T-helper 1 cell (primary cell): ENCODE measurements around the gene LIN7A.
"Not testable (repeated sequence)": the region's sequence is repeated elsewhere in the genome, so short reads cannot be mapped to it uniquely, and the experiment has no call there.

Source experiments
- DNase-seq, 5 donors: peaks; one replicate each; pipeline ENCODE4 v3.0.0-alpha.2; 2012 to 2020

Gene LIN7A

DNA sequence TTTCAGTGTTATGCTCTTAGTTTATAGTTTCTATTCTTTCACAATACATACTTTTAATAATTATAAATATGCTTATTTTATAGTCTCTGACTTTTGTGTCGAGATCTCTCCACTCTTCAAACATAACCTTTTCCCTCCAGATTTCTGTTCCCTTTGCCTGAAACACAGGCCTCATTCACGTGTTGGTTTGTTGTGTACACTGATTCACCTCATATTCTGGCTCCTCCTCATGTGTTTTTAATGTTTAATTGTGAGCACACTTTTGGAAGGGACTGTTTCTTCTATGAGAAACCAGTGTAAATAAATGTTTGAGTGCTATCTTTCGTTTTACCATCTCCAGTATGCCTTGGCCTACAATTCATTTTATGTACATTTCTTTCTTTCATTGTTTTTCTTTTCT lies 20.1 kb downstream of the LIN7A start:
- no peak for DNase-seq

DNA sequence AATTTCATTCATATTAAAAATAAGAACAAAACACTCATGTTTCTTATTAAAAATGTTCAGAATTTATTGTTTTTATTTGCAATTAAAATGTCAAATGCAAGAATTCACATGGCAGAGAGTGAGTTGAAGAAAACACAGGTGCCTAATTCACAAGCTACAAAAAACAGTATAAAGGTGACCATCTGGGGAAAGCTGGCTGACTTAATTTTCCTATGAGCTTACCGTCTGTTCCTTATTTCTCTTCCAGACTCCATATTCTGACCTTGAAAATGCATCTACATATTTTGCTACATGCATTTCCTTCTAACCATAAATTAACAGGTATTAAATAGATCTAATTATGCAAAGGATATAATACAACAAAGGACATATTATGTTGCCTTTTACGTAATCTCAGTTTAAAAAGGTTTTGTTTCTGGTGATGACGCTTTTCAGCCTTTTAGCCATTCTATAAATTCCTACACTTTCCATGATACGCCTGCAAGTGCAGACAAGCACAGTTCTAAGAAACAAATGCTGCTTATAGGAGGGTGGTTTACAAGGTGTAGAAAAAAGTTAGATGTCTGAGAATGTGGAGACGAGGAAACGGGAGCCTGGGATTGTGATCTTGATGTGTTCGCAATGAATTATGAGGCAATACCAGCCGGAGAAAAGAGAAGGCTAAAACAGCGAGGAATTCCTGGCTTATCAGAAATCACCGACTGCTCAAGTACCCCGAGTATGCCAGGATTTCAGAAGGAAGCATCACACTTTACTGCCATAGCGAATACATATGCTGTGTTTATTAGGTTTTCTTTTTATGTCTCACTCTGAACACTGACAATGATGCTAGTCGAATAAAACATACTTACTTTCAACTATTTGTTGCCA lies 24.6 kb downstream of the LIN7A start:
- DNase-seq: no peak

DNA sequence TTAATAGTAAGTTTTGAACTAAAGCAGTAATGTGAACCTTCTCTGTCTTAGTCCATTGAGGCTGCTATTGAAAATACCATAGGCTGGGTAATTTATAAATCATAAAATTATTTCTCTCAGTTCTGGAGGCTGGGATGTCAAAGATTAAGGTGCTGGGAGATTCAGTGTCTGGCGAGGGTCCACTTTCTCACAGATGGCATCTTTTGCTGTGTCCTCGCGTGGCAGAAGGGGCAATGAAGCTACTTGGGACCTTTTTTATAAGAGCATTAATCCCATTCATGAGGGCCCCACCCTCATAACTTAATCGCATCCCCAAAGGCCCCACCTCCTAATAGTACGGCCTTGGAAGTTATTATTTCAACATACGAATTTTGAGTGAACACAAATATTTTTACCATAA lies 28.4 kb downstream of the LIN7A start:
- DNase-seq: no peak

DNA sequence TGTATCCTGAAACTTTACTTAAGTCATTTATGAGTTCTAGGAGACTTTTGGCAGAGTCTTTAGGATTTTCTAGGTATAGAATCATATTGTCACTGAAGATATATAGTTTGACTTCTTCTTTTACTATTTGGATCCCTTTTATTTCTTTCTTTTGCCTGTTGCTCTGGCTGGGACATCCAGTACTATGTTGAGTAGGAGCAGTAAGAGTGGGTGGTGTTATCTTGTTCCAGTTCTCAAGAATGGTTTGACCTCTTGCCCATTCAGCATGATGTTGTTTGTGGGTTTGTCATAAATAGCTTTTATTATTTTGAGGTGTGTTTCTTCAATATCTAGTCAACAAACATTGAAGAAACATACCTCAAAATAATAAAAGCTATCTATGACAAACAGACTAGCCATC lies 35.0 kb downstream of the LIN7A start:
- no peak for DNase-seq

DNA sequence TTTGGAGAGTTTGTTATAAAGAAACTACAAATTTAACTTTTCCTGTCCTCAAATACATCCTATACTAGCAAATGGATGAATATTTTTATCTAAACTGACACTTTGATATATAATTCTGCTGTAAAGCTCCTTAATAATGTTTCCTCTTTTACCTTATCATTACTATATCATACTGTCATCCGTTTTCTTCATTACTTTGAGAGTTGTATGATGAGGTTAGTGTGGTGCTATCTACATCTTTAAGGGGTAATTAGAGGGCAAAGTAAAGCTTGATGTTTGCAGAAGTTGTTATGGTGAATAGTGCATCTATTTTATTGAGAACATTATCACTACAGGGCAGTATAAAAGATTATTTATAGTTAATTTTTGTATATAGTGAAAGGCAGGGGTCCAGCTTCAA lies 36.1 kb downstream of the LIN7A start:
- DNase-seq: no peak

DNA sequence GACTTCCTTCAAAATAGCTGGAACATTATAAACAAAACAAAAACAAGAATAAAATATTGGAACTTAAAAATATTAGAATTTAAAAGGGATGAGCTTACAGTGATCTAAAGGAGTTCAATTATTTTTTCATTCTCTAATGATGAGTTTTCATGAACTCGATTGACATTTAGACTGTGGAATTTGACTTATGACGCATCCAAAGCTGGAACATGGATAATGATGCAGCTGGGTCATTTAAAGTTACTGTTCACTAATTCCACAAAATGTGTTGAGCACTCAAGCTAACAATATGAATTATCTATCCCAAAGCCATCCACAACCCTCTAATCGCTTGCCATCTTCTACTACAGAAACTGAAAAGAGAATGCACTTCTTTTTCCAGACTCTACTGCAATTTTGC lies 42.5 kb downstream of the LIN7A start:
- no peak for DNase-seq

DNA sequence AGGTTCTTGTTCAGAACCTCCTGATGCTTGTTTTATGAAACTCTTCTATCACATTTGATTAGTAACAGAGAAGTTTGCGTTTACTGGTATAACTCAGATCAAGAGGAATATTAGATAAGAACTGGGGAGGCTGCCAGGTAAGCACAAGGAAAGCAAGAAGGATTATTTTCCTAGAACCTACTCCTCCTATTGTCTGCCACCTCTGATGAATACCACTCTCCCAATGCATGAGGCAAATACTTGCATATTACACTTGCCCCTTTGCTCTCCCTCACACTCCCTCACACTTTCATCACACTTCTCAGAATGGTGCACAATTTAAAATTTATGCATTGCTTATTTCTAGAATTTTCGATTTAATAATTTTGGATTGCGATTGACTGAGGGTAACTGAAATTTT lies 43.6 kb downstream of the LIN7A start:
- DNase-seq: no peak

DNA sequence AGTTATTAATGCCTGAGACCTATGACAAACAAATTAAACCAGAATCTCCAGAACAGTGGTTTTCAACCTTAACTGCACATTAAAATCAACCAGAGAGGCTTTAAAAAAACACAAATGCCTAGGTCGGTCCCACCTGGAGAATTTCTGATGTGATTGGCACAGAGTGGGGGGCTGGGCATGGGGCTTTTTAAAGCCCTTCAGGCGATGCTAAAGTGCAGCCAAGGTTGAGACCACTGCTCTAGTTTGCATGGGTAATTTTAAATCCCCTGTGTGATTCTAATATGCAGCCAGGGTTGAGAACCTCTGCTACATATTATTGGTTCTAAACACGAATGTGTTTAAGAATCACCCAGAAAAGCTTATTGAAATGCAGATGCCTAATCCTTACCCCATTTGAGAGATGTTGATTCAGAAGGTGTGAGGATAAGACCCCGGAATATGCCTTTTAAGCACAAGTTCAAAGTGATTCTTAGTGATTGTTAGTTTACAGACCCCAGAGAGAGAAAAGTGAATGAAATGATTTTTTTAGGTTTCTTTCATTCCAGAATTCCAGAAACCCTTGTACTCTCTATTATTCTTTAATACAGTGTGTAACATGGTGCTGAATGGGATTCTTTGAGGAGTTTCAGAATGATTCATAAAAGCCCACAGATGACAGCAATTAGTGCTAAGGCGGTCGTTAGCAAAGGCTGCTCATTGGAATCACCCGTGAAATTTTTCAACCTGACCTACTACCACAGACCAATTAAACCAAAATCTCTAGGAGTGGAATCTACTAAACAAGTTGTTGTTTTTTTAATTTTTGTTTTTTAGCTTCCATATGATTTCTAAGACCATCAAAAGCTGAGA lies 44.9 kb downstream of the LIN7A start:
- DNase-seq: no peak

DNA sequence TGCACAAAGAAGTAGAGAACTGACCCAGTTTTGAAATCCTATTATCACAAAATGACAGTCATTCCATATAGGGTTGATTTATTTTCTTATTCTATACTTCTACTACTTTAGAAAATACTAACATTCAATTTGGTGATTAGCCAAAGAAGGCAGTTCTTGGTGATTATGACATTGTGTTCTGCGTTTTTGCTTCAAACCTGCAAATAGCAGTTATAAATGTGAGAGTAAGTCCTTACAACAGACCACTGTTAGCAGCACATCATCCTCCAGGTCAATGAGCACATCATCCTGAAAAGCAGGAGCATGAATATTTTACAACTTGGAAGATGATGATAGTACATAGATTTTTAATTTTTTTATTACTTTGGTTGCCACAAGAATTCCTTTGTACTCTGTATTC lies 53.1 kb downstream of the LIN7A start:
- DNase-seq: no peak

DNA sequence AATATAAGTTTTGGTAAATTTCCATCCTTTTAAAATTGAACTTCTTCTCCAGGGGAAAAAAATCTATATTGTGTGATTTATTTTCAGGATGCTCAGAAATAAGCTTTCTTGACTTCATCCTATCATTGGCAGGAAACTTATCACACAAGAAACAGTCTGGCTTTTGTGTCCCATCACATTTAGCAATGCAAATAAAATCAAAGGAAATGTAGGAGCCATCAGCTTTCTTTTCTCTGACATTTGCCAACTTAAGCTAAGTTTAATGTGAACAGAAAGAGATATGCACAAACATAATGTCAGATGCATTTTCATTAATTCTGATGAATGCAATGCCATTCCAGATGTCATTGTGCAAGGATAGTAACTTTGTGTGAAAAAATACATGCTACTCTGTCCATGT lies 56.6 kb downstream of the LIN7A start:
- DNase-seq: no peak

DNA sequence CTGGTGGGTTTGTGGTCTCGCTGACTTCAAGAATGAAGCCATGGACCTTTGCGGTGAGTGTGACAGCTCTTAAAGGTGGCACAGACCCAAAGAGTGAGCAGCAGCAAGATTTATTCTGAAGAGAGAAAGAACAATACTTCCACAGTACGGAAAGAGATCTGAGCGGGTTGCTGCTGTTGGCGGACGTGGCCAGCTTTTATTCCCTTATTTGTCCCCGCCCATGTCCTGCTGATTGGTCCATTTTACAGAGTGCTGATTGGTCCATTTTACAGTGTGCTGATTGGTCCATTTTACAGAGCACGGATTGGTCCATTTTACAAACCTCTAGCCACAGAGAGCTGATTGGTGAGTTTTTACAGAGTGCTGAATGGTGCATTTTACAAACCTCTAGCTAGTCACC lies 59.3 kb downstream of the LIN7A start:
- DNase-seq: not testable (repeated sequence)

DNA sequence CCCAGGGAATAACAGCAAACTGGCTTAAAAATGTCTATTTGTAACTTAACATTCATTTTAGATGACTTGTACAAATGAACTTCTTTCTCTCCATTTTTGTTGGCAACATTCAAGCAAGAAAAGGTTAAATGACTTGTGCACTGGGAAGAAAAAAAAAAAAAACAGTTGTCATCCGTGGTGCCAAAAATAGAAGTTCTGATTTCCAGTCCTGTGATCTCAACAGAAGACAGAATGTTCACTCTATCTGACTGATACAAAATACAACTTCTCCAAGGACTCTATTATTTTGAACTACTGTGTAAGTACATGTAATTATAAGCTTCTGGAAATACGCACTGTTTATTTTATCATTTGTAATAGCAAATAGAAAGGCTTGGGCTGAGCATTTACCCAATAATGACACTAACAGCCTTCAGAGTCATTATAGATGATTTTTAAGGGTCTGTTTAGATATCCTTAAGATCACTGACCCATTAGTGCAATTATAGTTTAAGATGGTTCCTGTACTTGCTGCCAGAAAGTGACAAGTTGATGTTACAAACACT lies 59.9 kb downstream of the LIN7A start:
- DNase-seq: no peak

DNA sequence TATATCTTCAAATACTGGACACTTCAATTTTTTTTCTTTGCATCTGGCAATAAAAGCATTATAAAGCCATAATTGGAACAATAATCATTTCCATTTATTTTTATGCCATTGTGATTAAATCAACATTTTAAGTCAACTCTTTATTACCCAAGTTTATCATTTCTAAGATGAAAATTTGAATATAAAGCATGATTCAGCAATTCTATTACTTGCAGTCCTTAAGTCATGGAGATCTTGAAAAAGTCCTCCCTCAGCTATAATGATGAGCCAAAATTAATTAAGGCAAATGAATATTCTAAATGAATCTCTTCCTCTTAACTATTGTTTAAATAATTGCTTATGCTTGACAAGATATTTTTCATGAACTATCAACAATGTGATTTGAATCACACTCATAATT lies 65.7 kb downstream of the LIN7A start:
- no peak for DNase-seq

DNA sequence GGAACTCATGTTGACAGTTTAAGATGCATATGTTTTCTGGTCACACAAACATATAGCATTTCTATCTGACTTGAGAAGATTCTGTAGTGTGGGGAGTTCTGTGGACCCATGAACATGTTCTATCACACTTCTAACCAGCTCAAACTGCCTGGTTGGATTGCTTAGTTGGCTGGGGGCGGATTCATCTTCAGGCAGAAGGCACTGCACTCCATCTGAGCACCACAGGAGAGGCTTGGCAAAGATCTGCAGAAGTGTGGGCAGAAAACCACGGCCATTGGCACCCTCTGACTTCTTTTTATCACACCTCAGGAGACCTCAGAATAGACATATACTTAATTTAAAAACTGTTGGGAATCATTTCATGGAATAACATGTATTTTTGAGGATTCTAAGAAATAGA lies 68.5 kb downstream of the LIN7A start:
- DNase-seq: no peak

DNA sequence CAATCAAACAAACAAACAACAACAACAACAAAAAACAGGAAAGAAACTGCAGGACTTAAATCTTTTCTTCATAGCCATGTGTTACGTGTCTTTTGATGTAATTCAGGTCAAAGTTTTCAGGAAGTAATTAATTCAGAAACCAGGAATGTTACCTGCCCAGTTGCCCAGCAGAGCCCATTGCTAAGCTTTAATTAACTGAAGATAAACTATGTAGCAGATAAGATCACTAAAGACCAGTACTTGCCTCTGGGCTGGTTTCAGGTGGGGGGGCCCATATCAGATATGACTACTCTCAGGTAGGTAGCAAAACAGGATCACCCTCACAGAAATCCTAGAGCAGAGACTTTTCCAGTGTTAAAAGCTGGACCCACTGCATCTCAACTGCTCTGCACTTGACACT lies 69.2 kb downstream of the LIN7A start:
- DNase-seq: no peak

DNA sequence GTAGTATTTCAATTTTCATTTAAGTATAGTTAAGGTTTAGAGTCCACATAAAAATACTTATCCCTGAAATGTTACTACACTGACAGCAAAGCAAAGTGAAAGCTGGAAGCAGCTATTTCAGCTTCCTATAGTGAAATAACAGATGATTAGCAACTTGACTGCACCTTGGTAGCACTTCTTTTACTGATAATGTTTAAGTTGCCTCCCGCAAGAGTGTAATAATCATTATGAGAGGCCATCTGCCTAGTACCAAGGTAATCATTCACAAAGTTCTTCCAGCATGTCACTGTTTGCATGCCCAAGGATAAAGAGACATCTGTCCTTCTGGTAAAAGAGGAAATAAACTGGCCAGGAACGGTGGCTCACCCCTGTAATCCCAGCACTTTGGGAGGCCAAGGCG lies 69.8 kb downstream of the LIN7A start:
- no peak for DNase-seq

DNA sequence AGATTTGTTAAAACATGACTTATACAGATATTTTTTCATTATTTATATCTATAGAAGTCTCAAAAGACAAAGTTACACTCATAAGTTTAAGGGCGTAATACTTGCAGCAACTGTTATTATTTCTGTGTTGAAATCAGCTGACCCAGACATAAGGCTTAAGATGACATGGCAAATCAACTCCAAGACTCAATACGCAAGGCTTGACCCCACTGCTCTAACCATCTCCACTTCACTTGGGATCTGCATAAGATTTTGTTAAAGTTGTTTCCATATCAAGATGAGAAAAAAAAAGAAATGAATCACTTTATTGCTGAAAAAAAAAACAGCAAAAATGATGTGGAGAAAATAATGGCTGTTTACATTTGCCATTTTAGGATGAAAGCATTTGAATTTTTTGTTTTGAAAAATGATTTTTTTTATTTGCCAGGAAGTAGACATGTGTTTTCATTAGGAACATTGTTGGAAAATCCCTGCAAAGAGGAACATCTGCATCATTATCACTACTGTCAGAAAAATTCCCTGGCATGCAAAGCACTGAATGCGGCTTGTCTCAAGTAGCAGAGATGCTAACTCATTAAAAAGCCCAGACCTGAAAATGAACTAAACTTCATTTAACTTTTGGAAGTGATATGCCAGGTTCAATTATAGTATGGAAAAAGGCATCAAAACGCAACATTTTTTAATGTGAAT lies 73.5 kb downstream of the LIN7A start:
- DNase-seq: no peak

DNA sequence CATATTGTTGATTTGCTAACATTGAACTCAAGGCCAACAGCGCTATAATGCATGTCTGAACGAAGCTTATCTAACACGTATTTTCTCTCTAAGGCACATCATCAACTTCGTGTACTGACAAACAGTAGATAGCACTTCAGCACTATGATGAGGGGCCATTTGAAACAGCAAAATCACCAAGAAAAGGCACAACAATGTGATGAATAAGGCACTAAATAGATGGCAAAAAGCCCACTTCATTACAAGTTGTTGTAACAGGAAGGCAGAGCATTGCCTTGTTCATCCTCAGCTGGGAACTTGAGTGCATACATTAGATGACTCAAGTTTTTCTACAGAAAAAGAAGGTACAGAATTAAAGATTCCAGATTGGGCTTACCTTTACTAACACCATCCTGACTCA lies 75.2 kb downstream of the LIN7A start:
- DNase-seq: no peak

DNA sequence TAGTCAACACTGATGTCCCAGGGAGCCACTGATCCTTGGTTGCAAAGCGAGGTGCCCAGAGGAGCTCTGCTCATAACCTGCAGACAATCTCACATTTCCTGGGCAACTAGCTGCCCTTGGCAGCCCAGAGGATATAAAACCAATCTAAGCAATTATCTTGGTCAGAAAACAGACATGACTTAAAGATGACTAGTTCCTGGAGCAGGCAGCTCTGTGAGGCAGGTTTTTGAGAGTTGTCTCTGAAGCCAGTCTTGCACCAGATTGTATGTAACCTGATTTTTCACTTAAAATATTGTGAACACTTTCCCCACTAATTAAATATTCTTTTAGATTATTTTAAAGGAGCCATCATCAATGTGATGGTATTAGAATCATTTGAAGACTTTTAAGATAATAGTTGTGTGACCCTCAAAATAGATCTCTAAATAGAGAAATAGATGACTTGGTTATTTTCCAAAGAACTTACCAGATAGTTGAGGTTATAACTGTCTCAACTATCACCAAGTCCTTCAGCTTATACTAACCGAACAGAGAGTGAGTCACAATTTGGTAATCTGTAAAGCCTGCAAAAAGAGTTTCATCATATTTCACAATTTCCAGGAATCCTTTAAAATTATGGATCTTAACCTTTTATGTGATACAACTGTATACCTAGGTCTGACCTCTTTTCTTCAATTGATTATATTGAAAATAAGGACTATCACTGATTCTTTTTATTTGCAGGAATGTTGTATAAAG lies 75.9 kb downstream of the LIN7A start:
- no peak for DNase-seq

DNA sequence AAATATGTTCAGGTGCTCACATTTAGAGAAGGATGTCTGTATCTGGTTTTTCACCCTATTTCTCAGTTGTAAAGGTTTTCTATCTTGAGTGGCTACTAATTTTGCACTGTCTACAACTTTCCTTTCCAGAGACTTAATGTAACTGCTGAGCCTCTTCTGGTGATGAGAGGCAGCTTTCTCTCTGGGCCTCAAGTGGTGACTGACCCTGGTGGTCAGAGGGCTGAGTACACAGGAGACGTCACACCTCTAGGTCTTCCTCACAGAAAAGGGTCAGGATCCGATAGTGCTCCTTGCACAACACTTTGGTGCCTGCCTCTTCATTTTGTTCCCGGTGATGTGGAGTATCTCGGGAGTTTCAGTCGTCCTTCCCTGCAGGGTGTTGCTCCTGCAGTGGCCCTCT lies 76.8 kb downstream of the LIN7A start:
- no peak for DNase-seq

DNA sequence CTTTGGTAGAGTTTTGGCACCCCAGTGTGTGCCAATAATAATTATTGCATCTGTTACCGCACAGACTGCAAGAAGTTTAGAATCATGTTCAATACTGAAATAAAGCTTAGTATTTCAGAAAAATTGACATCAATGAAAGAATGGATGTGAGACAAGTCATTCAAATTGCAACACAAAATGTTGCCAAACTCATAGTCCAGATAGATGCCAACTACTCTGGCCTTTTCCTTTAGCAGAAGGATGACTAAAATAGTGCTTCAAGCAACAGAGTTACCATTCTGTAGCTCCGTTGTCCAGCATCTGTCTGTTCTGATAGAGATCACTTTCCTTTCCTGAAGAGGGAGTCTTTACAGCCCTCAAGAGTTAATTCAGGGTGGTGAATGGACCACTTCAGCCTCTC lies 77.5 kb downstream of the LIN7A start:
- DNase-seq: no peak

DNA sequence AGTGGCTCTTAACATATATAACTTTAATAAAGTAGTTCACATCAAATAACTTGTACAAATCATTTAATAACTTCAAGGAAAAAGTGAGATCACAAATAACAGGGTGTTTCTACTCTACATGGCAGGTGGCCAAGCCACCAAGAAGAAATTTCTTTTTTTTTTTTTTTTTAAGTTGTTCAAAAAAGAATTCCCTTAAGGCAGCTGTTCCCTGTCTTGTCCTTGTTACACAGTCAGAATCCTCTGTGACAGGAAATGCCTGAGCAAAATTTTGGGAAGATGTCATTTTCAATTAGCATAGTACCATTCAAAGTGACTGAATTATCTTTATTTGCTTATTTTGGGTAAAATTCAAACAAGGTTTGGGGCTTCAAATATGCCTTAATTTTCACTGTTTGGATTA lies 79.4 kb downstream of the LIN7A start:
- DNase-seq: no peak

DNA sequence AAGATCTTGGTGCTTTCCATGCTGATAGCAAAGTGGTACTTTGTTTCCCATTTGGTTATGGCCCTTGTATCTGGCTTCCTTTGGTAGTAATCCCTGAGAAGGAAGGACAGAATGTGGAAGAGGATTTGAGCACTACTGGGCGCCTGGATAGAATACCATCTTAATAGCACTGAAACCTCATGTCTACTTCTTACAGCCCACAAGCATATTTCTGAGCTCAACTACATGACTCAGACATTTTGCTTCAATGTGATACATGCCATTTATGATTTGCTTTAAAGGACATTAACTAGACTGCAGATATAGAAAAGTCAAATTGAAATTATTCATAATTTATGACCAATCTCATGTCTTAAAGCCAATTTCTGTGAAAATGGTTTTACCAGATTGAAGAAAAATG lies 80.4 kb downstream of the LIN7A start:
- no peak for DNase-seq
